T-helper 1 cell treated with Interleukin-12 subunit alpha and Interleukin-12 subunit beta and Interleukin-4 antibody, amounts not matched to agents 30 ng/mL and 1 ng/mL, for 36 hours (primary cell): ENCODE measurements around the gene CTNS. TPM values are rescaled to one million over a fixed set of nuclear protein-coding genes. Genes with fewer than 3 reads are reported as not detected.
"Not testable (repeated sequence)": the region's sequence is repeated elsewhere in the genome, so short reads cannot be mapped to it uniquely, and the experiment has no call there.

Experiments
- intact Hi-C: fragments of 100-400 bp; cut with micrococcal nuclease; formaldehyde crosslinking; loops from one replicate; pipeline ENCODE4 v1.15.1; 2024
- total RNA-seq: library from RNA; stranded (reverse); gene quantifications from 2 replicates; pipeline ENCODE4 v1.2.3, GENCODE V29; 2022

The CTNS gene
- total RNA-seq, 1 donor from 2014 or later: 21.3 TPM

- intact Hi-C loops: no loop called here
Observed at GRCh38 chr17:3681057-3681456, 44.5 kb downstream of the CTNS start.

DNA sequence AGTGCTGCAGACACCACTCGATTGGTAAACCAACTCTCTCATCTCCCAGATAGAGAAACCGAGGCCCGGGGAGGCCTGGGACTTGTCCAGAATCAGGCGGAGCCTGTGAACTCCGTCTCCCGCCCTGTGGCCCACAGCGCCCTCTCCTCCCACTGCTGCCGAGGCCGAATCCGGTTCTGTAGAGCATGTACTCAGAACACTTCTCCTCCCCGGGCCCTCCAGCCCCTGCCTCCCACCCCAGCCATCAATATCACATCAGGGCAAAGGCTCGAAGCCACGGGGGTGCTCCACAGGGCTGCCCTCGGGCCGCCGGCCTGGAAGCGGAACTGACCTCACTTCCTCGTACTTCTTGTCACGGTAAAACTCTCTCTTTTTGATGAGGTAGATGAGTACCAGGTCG is 45.0 kb downstream of the CTNS start:
- intact Hi-C loops: no loop called here

DNA sequence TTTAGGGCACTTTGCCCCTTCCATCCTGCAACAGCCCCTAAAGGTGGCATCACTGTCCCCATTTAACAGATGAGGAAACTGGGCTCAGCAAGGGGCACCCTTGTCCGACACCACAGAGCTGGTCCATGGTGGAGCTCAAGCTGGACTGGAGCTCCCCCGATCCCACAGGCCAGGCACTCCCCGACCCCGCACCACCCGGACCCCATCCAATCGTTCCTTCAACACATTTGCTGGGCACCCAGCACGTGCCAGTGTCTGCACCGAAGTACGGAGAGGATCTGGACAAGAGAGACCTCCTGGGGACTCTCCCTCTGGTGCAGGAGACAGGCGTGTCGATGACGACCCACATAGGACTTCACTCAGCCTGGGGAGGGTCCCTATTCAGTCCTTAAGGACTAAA is 45.5 kb downstream of the CTNS start:
- intact Hi-C loops: loop anchor here (2.0 kb wide), 4 partner anchors 15 to 145 kb away; partner anchors contain the start of genes HASPIN and P2RX5

DNA sequence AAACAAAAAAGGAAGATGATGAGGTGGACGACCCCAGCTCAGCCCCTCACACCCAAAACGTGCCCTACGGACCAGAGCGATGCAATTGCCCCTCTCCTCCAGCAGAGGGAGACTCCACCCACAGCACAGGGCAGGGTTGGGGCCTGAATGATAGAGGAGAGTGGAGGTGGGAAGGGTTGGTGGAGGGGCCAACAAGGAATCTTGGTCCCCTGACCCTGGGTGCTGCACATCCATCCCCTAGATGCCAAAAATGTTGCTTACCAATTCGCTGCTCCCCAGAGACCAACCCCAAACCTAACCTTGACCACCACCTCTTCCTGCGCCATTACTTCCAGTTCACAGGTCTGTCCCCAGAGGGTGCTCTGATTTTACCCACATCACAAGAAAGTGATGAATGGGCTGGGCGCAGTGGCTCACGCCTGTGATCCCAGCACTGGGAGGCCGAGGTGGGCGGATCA is 46.5 kb downstream of the CTNS start:
- intact Hi-C loops: loop anchor here (2.0 kb wide), 4 partner anchors 14 to 144 kb away; partner anchors contain the start of genes HASPIN and P2RX5

DNA sequence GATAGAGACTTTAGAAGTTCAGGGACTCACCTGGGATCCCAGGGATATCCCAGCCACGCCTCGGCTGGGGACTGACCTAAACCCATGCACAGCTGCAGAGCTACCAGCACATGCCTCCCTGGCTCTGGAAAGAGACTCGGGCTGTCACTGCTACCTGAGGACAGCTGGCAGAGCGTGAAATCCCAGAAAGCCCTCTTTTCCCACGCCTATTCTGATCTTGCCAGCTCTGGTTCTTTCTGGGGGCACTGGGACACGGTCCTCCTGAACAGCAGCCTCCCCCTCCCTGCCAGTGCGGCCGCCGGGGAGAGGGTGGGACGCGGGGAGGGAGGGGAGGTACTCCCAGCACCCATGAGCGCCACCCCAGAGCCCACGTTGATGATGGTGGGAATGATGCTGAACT is 48.6 kb downstream of the CTNS start:
- intact Hi-C loops: no loop called here

DNA sequence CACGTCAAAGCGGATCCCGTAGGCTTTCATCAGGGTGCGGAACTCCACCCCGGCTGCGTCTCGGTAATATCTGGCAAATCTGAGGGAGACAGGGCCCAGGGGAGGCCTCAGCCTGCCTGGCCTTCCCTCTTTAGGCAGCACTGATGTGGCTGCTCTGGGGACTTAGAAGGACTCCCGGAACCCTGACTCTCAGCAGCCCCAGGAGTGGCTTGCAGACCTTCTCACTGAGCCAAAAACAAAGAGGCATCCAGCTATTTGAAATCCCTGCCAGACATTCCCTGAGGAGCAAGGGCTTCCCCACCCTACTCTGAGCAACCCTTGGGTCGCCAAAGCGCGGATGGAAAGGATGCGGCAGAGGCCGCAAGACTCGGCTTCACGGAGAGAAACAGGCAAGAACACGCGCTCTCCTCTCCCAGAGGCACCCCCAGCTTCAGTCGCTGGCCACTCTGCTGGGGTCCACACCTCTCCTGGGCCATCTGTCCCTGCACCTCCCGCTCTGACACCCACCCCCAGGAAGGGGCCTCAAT is 51.5 kb downstream of the CTNS start:
- intact Hi-C loops: no loop called here

- intact Hi-C loops: no loop called here
Observed at GRCh38 chr17:3688852-3689261, 52.3 kb downstream of the CTNS start.

DNA sequence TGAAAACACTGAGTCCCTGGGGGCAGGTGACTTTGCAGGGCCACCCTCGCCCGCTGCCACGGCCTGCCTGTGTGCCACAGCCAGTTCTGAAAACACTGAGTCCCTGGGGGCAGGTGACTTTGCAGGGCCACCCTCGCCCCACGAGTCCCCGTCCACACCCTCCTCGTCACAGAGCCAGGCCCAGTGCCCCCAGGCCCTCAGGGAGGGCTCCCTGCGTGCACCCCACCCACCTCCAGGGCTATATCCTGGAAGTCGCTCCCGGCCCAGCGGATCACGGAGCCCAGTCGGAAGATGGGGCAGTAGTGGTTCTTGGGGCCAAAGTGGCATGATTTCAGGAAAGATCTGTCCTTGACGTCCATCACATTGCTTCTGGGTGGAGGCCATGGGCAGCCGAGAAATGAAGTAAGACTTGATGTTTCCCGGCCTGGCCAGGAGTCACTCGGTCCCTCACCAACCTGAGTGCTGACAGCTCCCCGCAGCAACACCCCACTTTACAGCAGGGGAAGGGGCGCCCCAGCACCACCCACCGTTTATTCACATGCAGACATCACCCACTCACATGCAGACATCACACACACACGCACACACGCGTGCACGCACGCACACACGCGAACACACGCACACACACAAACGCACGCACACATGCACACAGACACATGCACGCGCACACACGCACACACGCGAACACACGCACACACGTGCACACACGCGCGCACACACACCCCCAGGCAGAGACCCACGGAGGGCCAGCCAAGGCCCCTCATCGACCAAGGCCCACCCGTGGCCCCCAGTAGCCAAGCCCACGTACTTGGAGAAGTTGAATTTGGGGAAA is 52.9 kb downstream of the CTNS start:
- intact Hi-C loops: no loop called here

- intact Hi-C loops: no loop called here
Observed at GRCh38 chr17:3690094-3690715, 53.6 kb downstream of the CTNS start.

DNA sequence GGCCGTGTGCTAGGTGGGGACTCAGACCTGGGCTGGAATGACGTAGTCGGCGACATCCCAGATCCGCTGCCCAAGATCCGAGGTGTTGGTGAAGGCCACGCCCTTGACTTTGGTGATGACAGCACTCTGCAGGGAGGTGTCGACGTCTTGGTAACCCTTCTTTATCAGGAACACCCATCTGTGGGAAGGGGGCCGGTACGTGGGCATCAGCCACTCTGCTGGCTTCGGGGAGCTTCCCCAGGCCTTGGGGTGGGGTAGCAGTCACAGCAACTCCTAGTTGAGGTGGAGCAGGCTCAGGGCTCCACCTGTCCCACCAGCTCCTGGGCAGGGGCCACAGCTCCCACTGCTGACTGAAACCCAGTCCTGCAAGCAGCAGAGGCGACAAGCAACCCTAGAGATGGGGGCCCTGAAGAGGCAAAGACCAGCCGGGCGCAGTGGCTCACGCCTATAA is 55.1 kb downstream of the CTNS start:
- intact Hi-C loops: no loop called here

DNA sequence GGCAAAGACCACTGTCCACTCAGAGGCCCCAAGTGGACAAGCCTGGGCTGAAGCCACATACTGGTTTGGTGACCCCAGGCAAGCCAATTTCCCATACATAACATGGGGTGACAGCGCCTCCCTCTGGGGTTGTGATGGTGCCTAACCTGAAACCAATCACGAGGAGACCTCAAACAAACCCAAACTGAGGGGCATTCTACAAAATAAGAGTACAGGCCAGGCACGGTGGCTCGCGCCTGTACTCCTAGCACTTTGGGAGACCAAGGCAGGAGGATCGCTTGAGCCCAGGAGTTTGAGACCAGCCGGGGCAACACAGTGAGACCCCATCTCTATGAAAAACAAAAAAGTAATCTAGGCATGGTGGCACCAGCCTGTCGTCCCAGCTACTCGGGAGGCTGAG is 55.8 kb downstream of the CTNS start:
- intact Hi-C loops: no loop called here

- intact Hi-C loops: no loop called here
Observed at GRCh38 chr17:3693141-3693540, 56.6 kb downstream of the CTNS start.

GRCh38 chr17:3693829-3694231 is 57.3 kb downstream of the CTNS start:
- intact Hi-C loops: loop anchor here (2.0 kb wide), 1 partner anchor 25 kb away; the partner anchor contains the start of genes EMC6 and TAX1BP3

DNA sequence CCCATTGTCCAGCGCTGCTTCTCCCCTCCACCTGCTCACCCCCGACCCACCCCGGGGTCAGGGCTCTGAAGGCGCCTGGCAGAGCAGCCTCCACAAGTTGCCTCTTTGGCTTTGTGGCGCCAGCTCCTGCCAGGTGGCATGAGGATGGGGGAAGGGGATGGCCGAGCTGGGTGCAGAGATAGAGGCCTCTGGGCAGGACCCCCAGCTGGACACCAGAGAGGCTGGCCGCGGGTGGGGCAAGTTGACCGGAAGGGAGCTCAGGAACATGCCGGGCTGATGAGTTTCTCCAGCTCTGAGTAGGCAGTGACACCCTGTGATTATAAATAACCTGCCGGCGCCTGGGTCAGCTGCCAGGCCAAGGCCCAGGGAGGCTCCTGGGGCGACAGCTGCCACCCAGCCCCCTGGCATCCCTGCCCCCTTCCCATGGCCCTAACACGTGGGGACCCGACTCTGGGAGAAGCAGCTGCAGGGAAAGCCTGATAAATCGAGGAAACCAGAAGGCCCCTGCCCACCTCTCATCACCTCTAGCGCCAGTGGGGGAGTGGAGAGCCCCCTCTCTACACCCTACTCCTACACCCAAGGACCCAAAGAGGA is 58.7 kb downstream of the CTNS start:
- intact Hi-C loops: loop anchor here (1.0 to 2.0 kb wide), 2 partner anchors 16 to 26 kb away; partner anchors contain the start of genes EMC6 and TAX1BP3

DNA sequence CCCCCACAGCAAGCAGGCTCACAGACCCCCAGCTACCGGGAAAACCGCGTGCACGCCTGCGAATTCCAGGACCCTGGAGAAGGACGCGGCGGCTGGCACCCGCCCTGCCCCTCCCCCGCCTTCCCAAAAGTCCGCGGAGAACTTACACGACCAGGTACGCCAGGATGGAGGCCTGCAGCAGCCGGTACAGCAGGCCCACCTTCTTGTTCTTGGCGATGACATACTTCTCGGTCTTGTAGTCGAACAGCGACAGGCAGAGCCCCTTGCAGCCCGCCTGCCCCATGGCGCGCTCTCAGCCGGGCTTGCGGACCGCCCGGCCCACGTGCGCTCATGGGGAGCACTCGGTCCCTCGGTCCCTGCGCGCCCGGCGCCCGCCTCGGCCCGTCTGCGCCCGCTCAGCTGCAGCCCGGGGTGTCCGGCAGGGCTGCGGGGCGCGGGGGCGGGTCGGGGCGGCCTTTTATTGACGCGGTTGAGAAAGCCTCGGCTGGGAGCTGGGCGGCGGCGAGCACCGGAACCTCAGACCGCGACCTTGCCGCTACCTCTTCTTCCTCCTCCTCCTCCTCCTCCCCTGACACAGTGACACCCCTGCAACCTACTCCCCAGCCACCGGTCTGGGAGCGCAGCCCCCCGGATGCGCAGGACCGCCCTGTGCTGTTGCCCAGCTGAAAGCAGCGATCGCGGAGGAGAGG is 59.3 kb downstream of the CTNS start, which contains the start of gene P2RX5:
TSS of gene P2RX5 (minus strand) at position 433 of the 689 bp plus-strand sequence. CDS start at position 283, 150 bp downstream.
- intact Hi-C loops: loop anchor here (1.0 to 2.0 kb wide), 4 partner anchors 13 to 27 kb away; partner anchors contain the start of genes EMC6, HASPIN and TAX1BP3

DNA sequence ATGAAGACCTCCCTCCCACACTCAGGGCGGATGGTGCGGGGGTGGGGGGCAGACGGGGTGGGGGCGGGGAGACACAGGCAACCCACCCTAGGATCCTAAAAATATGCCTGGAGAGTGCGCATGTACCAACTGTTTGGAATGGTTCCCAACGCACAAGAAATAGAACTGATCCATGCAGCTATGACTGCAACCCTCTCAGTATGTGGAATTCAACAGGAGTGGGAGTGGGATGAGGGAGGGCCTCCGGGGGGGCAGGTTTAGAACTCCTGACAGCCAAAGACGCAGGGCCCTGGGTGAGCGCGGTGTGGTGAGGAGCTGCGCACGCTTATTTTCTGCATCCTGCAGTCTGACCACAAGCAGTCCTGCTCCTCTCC is 60.5 kb downstream of the CTNS start:
- intact Hi-C loops: loop anchor here (2.0 kb wide), 1 partner anchor 14 kb away; no protein-coding TSS in a partner anchor

DNA sequence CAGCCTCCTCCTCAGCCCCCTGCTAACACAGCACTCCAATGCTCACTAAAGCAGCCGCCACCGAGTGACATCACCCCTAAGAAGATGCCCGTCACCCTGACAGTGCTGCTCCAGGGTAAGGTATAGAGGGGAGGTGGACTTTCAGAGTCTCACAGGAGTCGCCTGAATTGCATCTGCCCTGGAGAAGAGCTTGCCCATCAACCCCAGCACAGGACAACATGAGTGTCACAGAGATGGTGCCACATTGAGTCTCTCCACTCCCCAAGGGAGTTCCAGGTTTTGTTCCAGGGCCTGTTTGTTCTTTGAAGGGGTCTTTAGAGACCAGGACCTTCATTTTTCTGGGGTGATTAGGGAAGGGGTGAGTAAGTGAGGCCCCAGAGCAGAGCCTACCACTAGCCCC is 61.6 kb downstream of the CTNS start:
- intact Hi-C loops: no loop called here

- intact Hi-C loops: no loop called here
Observed at GRCh38 chr17:3699951-3700350, 63.4 kb downstream of the CTNS start.

GRCh38 chr17:3702041-3702539 is 65.5 kb downstream of the CTNS start:
- intact Hi-C loops: not testable (repeated sequence)

GRCh38 chr17:3704931-3705717 is 68.6 kb downstream of the CTNS start:
- intact Hi-C loops: no loop called here
